ENCODE results near the gene LRRC57. TPM values are rescaled to one million over a fixed set of nuclear protein-coding genes. Genes with fewer than 3 reads are reported as not detected.

The LRRC57 gene
- total and polyA plus RNA-seq, 2 of the 13 experiments (the other 11 are each of a cell fraction or from before 2014, with no cell fraction given): 5.8 to 14.8 TPM

DNA sequence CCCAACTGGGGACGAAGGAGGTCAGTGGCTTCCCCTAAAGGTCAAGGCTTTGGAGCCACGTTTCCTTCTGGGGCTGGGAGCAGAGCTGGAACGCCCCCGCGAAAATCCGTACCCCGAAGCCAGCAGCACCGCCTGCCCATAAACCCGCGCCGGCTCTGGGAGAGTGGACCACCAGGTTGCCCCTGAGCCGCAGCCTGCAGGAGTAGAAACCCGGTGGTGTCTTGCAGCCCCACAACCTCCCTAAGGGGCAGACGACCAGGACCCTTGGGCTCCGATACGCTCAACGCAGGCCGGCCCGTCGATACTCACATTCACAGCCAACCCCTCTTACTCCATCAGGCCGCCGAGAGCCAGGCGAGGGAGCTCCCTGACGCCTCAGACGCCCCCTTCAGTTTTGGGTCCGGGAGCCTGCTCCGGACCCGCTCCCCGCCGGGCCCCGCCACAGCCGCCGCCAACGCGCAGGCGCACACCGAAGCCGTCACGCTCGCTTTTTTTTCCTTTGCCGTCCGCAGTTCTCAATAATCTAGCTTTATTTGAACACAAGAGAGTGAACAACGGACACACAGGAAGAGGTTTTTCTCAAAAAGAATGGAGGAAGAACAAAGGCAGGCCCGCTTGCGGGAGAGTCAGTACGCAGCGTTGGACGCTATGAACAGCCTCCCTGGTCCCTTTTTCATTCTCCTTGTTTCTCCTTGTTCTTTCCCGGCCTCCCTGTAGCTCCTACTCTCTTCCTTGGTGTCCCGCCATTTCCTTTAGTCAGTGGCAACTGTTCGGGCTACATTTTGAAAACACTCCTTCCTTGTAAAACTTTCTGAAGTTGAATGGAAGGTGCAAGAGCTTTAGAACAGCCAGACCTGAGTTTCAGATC, 57.7 kb downstream of the LRRC57 start, which contains the start of gene ZNF106 (continued):
- TF ChIP-seq NFAT5 (CRISPR knock-in tag; IDR thresholded peaks at IDR 0.05) (no peak), SAP130 (CRISPR knock-in tag; IDR thresholded peaks at IDR 0.05; ENCODE audit: low read depth) (peak; percentile 94), MXD4 (CRISPR knock-in tag; IDR thresholded peaks at IDR 0.05) (peak; percentile 40; the same call in 1 of the 2 replicates), PHF8 (CRISPR knock-in tag; IDR thresholded peaks at IDR 0.05) (peak; percentile 92), ZC3H13 (CRISPR knock-in tag; IDR thresholded peaks at IDR 0.05) (no peak), ZNF781 (CRISPR knock-in tag; IDR thresholded peaks at IDR 0.05; ENCODE audit: borderline replicate concordance, not compliant biosample characterization) (peak; percentile 81), POLR2G (IDR thresholded peaks at IDR 0.05; ENCODE audit: low read depth, low read length) (peak; percentile 96), ZC3H4 (CRISPR knock-in tag; IDR thresholded peaks at IDR 0.05; ENCODE audit: borderline replicate concordance) (no peak), ZNF75D (CRISPR knock-in tag; IDR thresholded peaks at IDR 0.05; ENCODE audit: borderline replicate concordance) (no peak), SMC3 (IDR thresholded peaks at IDR 0.05; ENCODE audit: low read length) (no peak), E2F2 (CRISPR knock-in tag; IDR thresholded peaks at IDR 0.05; ENCODE audit: borderline replicate concordance) (no peak), ARID4A (CRISPR knock-in tag; IDR thresholded peaks at IDR 0.05; ENCODE audit: borderline replicate concordance) (peak; percentile 85)
- TF ChIP-seq, protein P1, sequence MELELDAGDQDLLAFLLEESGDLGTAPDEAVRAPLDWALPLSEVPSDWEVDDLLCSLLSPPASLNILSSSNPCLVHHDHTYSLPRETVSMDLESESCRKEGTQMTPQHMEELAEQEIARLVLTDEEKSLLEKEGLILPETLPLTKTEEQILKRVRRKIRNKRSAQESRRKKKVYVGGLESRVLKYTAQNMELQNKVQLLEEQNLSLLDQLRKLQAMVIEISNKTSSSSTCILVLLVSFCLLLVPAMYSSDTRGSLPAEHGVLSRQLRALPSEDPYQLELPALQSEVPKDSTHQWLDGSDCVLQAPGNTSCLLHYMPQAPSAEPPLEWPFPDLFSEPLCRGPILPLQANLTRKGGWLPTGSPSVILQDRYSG (CRISPR knock-in tag; IDR thresholded peaks at IDR 0.05): 0 out of 2 replicates have a peak, but pooled peaks have one; percentile 72
- TF ChIP-seq, protein P2, sequence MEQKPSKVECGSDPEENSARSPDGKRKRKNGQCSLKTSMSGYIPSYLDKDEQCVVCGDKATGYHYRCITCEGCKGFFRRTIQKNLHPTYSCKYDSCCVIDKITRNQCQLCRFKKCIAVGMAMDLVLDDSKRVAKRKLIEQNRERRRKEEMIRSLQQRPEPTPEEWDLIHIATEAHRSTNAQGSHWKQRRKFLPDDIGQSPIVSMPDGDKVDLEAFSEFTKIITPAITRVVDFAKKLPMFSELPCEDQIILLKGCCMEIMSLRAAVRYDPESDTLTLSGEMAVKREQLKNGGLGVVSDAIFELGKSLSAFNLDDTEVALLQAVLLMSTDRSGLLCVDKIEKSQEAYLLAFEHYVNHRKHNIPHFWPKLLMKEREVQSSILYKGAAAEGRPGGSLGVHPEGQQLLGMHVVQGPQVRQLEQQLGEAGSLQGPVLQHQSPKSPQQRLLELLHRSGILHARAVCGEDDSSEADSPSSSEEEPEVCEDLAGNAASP (CRISPR knock-in tag; IDR thresholded peaks at IDR 0.05; ENCODE audit: borderline replicate concordance): peak; percentile 9; the same call in 1 of the 2 replicates

Data from HepG2 (cell line).